ENCODE measurements around the gene TBKBP1.

DNA sequence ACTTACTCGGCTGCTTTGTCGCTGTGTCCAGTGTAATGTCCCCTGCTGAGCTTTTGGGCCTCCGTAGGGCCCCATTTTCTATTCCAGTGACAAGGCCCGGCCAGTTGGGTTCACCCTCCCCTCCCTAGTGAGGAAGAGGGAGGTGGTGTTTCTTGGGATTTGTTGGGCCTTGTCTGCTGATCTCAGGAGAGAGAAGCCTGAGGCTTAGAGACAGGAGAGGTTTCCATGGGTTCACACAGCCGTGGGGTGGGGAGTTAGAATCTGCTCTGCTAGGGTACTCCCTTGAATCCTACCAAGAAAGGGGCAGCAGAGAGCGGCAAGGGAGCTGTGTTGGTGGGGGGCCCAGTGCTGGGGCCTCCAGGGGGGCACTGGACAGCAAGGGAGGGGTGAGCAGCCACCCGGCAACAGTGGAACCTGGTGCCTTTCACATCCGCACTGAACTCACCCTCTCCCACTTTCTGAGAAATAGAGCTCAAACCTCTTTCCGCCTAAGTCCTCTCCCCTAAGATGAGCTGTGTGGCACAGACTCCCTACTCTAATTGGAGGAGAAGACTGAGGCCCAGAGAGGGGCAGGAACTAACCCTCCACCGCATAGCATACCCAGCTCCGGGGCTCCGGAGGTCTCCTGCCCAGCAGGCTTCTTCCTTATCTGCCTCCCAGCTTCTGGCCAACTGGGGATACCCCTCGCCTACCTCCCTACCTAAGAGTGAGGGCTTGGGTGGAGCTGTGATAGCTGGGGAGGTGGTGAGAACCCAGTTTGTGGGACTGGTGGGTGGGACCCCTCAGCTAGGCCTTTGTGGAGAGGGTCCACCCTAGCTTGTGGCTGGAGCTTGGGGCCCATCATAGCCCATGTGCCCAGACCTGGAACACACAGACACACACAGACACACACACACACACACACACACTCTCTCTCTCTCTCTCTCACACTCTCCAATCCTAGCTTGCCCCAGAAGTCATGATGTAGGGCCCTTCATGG, 6.8 kb downstream of the TBKBP1 start:
- TF ChIP-seq C11orf30 (IDR thresholded peaks at IDR 0.05; ENCODE audit: low read depth) (no peak), SNAPC5 (CRISPR knock-in tag; IDR thresholded peaks at IDR 0.05) (no peak), SMC3 (conservative IDR thresholded peaks at IDR 0.05; ENCODE audit: insufficient read depth, low read depth, low read length) (no peak), CTCF (IDR thresholded peaks at IDR 0.05 in 2 of 3, conservative IDR thresholded peaks at IDR 0.05 in 1 of 3; ENCODE audit: insufficient read depth in 2 of 3, low read depth in 1 of 3, low read length in 3 of 3) (no peak)
